GM19468 (cell line): ENCODE measurements around the gene DUSP7.
"Not testable (repeated sequence)": the region's sequence is repeated elsewhere in the genome, so short reads cannot be mapped to it uniquely, and the experiment has no call there.

Experiments
- ATAC-seq: cut with Tn5 transposase; IDR thresholded peaks from one replicate; pipeline ENCODE4 v1.9.1; 2021; ENCODE audit warnings: mild to moderate bottlenecking, moderate library complexity, moderate number of reproducible peaks; ENCODE audit not compliant: unreplicated experiment; ENCODE audit errors: extremely low read depth

Gene DUSP7

GRCh38 chr3:52052831-52053306 lies 3.5 kb downstream of the DUSP7 start:
- no peak for ATAC-seq

- no peak for ATAC-seq
Measured at GRCh38 chr3:52051444-52051843, 4.9 kb downstream of the DUSP7 start.

GRCh38 chr3:52050571-52050970 lies 5.8 kb downstream of the DUSP7 start:
- ATAC-seq, result no peak

GRCh38 chr3:52049503-52049902 lies 6.9 kb downstream of the DUSP7 start:
- no peak for ATAC-seq

- no peak for ATAC-seq
Measured at GRCh38 chr3:52047295-52047960, 8.9 kb downstream of the DUSP7 start.

GRCh38 chr3:52046902-52047239 lies 9.5 kb downstream of the DUSP7 start:
- ATAC-seq, result no peak

- no peak for ATAC-seq
Measured at GRCh38 chr3:52046186-52046901, 10.0 kb downstream of the DUSP7 start.

- ATAC-seq, result no peak
Measured at GRCh38 chr3:52044869-52045619, 11.3 kb downstream of the DUSP7 start.

GRCh38 chr3:52043750-52044149 lies 12.6 kb downstream of the DUSP7 start:
- ATAC-seq, result no peak

- not testable (repeated sequence) for ATAC-seq
Measured at GRCh38 chr3:52043039-52043438, 13.3 kb downstream of the DUSP7 start.

- ATAC-seq, result no peak
Measured at GRCh38 chr3:52041118-52041731, 15.1 kb downstream of the DUSP7 start.

GRCh38 chr3:52040600-52040999 lies 15.8 kb downstream of the DUSP7 start:
- ATAC-seq, result no peak

- no peak for ATAC-seq
Measured at GRCh38 chr3:52039846-52040245, 16.5 kb downstream of the DUSP7 start.

- ATAC-seq, result no peak
Measured at GRCh38 chr3:52039426-52039825, 16.9 kb downstream of the DUSP7 start.

GRCh38 chr3:52038227-52038626 lies 18.1 kb downstream of the DUSP7 start:
- no peak for ATAC-seq

GRCh38 chr3:52037291-52037690 lies 19.1 kb downstream of the DUSP7 start:
- no peak for ATAC-seq

- ATAC-seq, result no peak
Measured at GRCh38 chr3:52036829-52037228, 19.5 kb downstream of the DUSP7 start.

- no peak for ATAC-seq
Measured at GRCh38 chr3:52036222-52036694, 20.1 kb downstream of the DUSP7 start.

- ATAC-seq, result no peak
Measured at GRCh38 chr3:52034651-52035050, 21.7 kb downstream of the DUSP7 start.

- ATAC-seq, result no peak
Measured at GRCh38 chr3:52034212-52034611, 22.2 kb downstream of the DUSP7 start.

- not testable (repeated sequence) for ATAC-seq
Measured at GRCh38 chr3:52033748-52034147, 22.6 kb downstream of the DUSP7 start.
